Measurements from ENCODE around the gene ZBED4. TPM values are rescaled to one million over a fixed set of nuclear protein-coding genes. Genes with fewer than 3 reads are reported as not detected.

Gene ZBED4
- total RNA-seq, 1 experiment from 2014 or later = 7.8 TPM

DNA sequence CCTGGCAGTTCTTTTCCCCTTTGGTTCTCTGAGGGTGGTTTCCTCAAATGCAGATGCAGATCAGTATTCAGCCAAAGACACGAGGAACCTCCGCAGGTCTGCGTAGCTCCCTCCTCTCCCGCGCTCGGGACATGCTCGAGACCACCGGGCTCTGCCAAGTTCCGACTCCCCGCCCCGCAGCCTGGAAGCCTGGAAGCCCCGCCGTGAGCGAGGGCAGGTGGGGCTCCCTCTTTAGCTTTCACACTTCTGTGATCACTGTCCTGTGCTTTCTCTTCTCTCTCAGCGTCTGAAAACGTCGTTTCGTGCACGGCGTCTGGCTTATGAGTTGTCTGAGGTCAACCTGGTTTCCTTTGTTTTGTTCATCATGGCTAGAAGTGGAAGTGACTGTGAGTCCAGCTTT, 26.6 kb downstream of the ZBED4 start:
- no peak for DNase-seq (ENCODE audit: low spot score)

GRCh38 chr22:49881856-49882255, 28.2 kb downstream of the ZBED4 start:
- DNase-seq (ENCODE audit: low spot score) = no peak

- no peak for DNase-seq (ENCODE audit: low spot score)
Measured at GRCh38 chr22:49882519-49883293, 29.1 kb downstream of the ZBED4 start.

DNA sequence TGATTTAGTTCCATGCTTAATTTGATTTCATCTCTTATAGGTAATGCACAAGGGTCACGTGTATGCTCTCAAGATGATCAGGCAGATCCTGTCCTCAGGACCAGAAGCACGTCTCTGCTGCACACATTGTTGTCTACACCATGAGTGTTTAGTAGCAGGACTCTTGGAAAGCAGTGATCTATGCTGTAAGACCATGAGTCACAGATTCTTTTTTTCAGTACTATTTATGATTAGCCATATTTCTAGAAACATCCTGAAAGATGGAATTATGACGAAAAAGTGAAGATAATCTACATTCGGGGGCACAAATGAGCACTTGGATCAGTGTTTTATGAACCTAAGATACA, 29.6 kb downstream of the ZBED4 start:
- DNase-seq (ENCODE audit: low spot score) = no peak

GRCh38 chr22:49884075-49884474, 30.4 kb downstream of the ZBED4 start:
- DNase-seq (ENCODE audit: low spot score) = no peak

DNA sequence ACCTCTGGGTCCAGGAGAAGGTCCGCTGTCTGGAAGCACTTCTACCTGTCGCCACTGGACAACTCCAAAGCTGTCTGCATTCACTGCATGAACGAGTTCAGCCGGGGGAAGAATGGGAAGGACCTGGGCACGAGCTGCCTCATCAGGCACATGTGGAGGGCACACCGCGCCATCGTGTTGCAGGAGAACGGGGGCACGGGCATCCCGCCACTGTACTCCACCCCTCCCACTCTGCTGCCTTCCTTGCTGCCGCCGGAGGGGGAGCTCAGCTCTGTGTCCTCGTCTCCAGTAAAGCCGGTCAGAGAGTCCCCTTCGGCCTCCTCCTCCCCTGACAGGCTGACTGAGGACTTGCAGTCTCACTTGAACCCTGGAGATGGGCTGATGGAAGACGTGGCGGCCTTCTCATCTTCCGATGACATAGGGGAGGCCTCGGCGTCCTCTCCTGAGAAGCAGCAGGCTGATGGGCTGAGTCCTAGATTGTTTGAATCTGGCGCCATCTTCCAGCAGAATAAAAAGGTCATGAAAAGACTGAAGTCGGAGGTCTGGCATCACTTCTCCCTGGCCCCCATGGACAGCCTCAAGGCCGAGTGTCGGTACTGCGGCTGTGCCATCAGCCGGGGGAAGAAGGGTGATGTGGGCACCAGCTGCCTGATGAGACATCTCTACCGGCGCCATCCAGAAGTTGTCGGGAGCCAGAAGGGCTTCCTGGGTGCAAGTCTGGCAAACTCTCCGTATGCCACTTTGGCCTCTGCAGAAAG, 31.0 kb downstream of the ZBED4 start:
- DNase-seq (ENCODE audit: low spot score) = no peak

DNA sequence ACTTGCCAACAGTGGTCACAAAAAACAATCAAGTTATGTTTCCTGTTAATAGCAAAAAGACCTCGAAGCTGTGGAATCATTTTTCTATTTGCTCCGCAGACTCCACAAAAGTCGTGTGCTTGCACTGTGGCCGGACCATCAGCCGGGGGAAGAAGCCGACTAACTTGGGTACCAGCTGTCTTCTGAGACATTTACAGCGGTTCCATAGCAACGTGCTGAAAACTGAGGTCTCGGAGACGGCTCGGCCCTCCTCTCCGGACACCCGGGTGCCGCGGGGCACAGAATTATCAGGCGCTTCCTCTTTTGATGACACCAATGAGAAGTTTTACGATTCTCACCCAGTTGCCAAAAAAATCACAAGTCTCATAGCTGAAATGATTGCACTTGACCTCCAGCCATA, 31.6 kb downstream of the ZBED4 start:
- no peak for DNase-seq (ENCODE audit: low spot score)

- DNase-seq (ENCODE audit: low spot score) = no peak
Measured at GRCh38 chr22:49885881-49886280, 32.2 kb downstream of the ZBED4 start.

GRCh38 chr22:49886346-49887063, 32.9 kb downstream of the ZBED4 start:
- no peak for DNase-seq (ENCODE audit: low spot score)

- DNase-seq (ENCODE audit: low spot score) = no peak
Measured at GRCh38 chr22:49887064-49887451, 33.4 kb downstream of the ZBED4 start.

- DNase-seq (ENCODE audit: low spot score) = no peak
Measured at GRCh38 chr22:49887702-49888101, 34.1 kb downstream of the ZBED4 start.

- DNase-seq (ENCODE audit: low spot score) = no peak
Measured at GRCh38 chr22:49889071-49889470, 35.4 kb downstream of the ZBED4 start.

GRCh38 chr22:49892226-49892899, 38.7 kb downstream of the ZBED4 start:
- no peak for DNase-seq (ENCODE audit: low spot score)

DNA sequence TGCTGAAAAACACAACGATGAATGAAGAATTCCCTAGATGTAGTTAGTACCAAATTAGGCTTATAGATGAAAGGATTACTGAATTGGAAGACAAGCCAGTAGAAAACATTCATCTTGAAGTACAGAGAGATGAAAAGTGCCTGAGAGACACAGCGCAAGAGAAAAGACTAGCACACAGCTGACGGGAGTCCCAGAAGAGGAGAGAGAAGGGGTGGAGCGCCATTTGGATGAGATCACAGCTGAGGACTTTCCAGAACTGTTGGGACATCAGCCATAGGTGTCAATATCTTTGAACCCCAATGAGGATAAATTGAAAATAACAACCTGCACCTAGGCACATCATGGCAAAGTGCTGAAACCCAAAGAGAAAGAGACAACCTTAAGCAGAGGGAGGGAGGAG, 39.4 kb downstream of the ZBED4 start:
- no peak for DNase-seq (ENCODE audit: low spot score)

- DNase-seq (ENCODE audit: low spot score) = no peak
Measured at GRCh38 chr22:49894322-49895054, 40.8 kb downstream of the ZBED4 start.

DNA sequence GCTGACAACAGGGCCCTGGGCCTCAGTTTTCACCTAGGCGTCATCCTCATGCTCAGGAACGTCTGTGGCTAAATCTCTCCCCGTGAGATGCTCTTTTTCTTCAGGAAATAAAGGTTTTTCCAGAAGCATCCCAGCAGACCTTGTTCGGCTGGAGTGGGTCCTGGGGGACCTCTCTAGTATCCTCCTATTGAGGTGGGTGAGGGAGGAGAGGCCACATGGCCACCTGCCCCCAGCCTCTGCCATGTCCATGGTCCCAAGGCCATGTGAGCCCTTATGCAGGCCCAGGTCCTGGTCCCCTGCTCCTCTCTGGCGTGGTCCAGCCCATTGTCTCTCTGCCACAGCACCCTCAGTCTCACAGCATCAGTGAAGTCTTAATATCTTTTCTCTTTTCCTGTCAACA, 42.6 kb downstream of the ZBED4 start:
- no peak for DNase-seq (ENCODE audit: low spot score)

GRCh38 chr22:49897015-49897684, 43.5 kb downstream of the ZBED4 start:
- no peak for DNase-seq (ENCODE audit: low spot score)

DNA sequence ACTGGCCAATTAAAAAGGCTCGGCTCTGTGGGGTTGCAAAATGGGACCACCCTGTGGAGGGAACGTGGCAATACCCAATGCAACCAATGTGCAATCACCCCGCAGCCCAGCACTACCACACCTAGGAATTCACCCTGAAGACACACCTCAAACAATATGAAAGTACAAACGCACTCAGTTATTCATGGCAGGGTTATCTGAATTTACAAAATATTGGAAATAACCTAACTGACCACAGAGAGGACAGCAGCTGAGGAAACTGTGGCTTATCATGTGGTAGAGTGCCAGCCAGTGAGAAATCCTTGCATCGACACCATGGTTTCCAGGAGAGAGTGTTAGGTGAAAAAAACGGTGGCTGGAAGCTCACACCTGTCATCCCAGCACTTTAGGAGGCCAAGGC, 45.9 kb downstream of the ZBED4 start:
- DNase-seq (ENCODE audit: low spot score) = no peak

DNA sequence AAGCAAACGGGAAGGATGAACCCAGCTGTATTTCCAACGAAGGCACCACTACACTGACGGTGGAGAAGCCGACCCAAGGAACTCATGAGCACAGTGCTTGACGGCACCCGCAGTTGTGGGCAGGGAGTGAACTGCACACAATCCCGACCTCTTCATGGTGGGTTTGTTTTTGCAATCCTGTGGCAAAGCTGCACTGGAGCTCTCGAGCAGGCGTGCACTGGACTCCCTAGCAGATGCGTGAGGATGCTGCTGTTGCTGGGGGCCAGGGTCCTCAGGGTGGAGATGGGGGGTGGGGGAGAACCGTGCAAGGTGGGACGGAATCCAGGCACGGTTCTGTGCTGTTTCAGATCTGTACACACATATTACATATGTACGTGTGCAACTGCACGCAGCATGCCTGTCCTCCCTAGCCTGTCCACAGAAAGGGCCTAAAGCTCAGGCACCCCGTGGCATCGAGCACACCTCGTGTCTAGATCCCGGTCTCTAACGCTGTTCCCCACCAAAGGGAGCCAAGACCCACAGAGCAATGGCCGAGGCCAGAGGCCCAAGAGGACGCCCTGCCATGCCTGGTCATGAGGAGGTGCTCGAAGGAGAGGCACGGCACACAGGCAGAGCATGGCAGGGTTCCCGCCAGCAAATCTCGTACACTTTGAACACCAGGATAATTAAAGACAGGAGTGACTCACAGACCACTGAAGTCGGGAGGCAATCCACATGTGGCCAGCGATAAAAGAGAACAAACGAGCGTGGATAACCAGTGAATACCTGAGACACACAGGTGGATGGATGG, 47.0 kb downstream of the ZBED4 start:
- no peak for DNase-seq (ENCODE audit: low spot score)

- no peak for DNase-seq (ENCODE audit: low spot score)
Measured at GRCh38 chr22:49901457-49901856, 47.8 kb downstream of the ZBED4 start.

Data from A172 (cell line).